PFSK-1 (cell line): ENCODE results near the gene ARHGAP25.

Experiments
- FOXP2 ChIP-seq: optimal IDR thresholded peaks from 2 replicates; pipeline ENCODE3; 2011; ENCODE audit warnings: borderline replicate concordance, control low read depth, inconsistent platforms; ENCODE audit not compliant: insufficient read depth; ENCODE audit errors: extremely low read length, extremely low read depth
- POLR2AphosphoS5 ChIP-seq: IDR thresholded peaks from 2 replicates; pipeline ENCODE4 v1.6.1; 2012; ENCODE audit warnings: low read depth, mild to moderate bottlenecking, control low read depth, low read length, moderate library complexity
- SIN3A ChIP-seq: IDR thresholded peaks from 2 replicates; pipeline ENCODE4 v1.6.1; 2012; ENCODE audit warnings: mild to moderate bottlenecking, low read length, moderate library complexity, borderline replicate concordance; ENCODE audit not compliant: insufficient read depth
- TAF1 ChIP-seq: IDR thresholded peaks from 2 replicates; pipeline ENCODE4 v1.6.1; 2012; ENCODE audit warnings: low read length, control low read depth, borderline replicate concordance; ENCODE audit not compliant: insufficient read depth
- TF ChIP-seq, protein P1 (sequence below), 2 experiments: IDR thresholded peaks; 2 replicates each; pipeline versions ENCODE4 v1.6.1 to v1.8.0; 2011 to 2012; ENCODE audit warnings: low read depth in 2 of 2, low read length in 2 of 2, control low read depth in 1 of 2, inconsistent platforms in 1 of 2, mild to moderate bottlenecking in 1 of 2, moderate library complexity in 1 of 2; ENCODE audit not compliant: insufficient read depth in 1 of 2

The ARHGAP25 gene

DNA sequence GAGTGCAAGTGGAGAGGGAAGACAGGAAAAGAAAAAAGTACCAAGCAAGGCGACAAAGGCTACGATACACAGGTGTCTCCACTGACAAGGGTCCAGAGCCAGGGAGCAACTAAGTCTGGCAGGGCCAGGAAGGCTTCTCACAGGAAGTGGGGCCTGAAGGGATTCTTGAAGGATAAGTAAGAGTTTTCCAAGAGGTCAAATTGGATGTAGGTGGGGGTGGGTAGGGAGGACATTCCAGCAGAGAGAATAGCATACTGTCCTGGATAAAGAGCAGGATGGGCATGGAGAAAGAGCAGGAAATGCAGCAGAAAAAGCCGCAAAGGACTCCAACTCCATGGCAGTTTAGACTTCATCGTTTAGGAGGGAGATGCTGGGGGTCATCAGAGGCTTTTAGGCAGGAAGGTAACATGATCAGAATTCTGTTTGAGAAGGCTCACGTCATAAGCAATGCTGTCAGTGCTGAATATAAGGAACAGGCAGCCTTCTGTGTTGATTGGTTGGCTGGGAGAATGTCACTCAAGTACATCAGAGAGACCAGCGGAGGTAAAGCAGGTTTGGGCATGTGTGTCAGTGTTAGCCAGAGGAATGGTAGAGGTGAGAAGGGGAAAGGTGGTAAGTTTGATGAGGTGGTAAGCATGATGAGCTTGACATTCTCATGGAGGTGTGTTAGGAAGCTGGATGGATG lies 35.1 kb downstream of the ARHGAP25 start:
- TF ChIP-seq SIN3A, result no peak
- TF ChIP-seq FOXP2, result no peak
- TF ChIP-seq, protein P1, sequence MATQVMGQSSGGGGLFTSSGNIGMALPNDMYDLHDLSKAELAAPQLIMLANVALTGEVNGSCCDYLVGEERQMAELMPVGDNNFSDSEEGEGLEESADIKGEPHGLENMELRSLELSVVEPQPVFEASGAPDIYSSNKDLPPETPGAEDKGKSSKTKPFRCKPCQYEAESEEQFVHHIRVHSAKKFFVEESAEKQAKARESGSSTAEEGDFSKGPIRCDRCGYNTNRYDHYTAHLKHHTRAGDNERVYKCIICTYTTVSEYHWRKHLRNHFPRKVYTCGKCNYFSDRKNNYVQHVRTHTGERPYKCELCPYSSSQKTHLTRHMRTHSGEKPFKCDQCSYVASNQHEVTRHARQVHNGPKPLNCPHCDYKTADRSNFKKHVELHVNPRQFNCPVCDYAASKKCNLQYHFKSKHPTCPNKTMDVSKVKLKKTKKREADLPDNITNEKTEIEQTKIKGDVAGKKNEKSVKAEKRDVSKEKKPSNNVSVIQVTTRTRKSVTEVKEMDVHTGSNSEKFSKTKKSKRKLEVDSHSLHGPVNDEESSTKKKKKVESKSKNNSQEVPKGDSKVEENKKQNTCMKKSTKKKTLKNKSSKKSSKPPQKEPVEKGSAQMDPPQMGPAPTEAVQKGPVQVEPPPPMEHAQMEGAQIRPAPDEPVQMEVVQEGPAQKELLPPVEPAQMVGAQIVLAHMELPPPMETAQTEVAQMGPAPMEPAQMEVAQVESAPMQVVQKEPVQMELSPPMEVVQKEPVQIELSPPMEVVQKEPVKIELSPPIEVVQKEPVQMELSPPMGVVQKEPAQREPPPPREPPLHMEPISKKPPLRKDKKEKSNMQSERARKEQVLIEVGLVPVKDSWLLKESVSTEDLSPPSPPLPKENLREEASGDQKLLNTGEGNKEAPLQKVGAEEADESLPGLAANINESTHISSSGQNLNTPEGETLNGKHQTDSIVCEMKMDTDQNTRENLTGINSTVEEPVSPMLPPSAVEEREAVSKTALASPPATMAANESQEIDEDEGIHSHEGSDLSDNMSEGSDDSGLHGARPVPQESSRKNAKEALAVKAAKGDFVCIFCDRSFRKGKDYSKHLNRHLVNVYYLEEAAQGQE (IDR thresholded peaks at IDR 0.05; ENCODE audit: insufficient read depth in 1 of 2, low read depth in 2 of 2, low read length in 2 of 2), result no peak
- no peak for TF ChIP-seq POLR2AphosphoS5
- TF ChIP-seq TAF1, result no peak

DNA sequence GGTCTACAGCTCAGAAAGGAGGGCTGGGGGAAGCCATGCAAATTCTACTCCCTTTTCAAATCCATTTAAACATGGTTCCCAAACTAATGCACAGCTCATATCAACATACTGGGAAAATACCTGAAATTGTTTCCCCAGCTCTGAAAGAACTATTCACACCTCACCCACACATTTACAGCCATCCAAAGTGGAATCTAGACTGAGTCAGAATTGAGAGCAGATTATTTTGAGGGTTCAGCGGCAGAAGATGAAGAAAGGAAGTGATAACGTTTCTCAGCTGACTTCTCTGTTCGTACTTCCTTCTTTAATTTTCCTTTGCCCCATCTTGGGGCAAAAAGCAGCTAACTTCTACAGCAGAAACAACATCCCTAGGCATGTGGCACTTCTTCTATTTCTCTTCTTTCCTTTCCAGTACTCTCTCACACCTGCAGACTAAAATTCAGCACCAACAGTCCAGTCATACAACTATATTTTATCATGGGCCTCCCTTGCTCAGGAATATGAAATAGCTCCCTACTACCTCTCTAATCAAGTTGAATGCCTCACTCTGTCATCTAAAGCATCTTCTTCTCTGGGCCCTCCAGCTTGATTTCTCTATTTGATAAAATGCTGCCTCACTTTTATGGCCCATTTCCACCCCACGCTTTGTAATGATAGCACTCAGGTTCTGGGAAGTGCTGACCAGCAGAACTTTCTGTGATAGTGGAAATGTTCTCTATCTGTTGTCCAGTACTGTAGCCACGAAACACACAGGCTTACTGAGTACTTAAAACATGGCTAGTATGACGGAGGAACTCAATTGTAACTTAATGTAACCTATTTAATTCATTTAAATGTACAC lies 35.9 kb downstream of the ARHGAP25 start:
- TF ChIP-seq, protein P1 (IDR thresholded peaks at IDR 0.05; ENCODE audit: insufficient read depth in 1 of 2, low read depth in 2 of 2, low read length in 2 of 2), result no peak
- TF ChIP-seq TAF1, result no peak

DNA sequence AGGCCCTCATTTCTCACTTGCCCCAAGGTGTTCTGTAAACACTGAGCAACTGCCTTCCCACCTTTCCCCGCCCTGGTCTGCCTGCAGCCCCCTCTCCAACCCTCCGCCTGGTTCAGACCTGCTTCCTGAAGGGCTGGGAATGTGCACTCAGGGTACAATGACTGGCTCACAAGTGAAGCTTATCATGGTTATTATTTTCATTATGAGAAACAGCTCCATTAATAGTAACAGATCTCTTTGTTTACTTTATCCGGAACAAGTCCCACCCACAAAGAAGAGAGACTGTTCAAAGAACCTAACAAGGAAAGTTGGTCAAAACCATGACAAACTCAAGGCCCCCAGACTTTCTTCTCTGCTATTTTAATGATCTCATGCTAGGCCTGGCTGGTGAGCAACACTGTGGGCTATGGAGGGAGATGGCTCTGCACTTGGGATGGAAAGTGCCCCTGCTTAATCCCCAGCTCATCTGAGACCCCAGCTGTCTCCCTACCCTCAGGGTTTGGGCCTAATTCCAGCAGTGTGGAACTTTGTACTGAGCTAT lies 36.7 kb downstream of the ARHGAP25 start:
- TF ChIP-seq SIN3A (no peak), POLR2AphosphoS5 (no peak), FOXP2 (no peak), TAF1 (no peak)
- TF ChIP-seq, protein P1 (IDR thresholded peaks at IDR 0.05; ENCODE audit: insufficient read depth in 1 of 2, low read depth in 2 of 2, low read length in 2 of 2), result no peak

DNA sequence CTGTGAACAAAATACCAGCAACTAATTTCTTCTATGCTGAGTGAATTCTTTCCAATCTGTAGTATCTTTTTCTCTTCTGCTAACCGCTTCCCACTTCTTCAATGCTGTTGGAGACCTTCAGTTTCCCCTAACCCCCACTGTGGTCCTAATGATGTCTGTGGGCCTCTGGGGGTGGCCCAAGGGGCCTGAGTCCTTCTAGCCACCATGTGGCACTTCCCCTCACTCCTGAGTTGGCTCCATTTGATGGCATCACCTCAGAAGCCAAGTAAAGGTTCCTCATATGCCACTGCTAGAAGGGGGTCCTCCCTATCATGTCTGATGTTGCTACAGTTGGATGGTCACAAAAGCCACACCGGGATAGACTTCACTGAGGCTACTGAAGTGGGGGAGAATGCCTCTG lies 37.5 kb downstream of the ARHGAP25 start:
- TF ChIP-seq POLR2AphosphoS5 (no peak), SIN3A (no peak), FOXP2 (no peak), TAF1 (no peak)
- TF ChIP-seq, protein P1 (IDR thresholded peaks at IDR 0.05; ENCODE audit: insufficient read depth in 1 of 2, low read depth in 2 of 2, low read length in 2 of 2), result no peak
